Hepatocyte (in vitro differentiated cells): ENCODE measurements around the gene SPAG16. TPM values are rescaled to one million over a fixed set of nuclear protein-coding genes. Genes with fewer than 3 reads are reported as not detected.

Source experiments
- DNase-seq: peaks from one replicate; pipeline ENCODE4 v3.0.0-alpha.2; 2016; ENCODE audit warnings: low spot score
- H2AFZ ChIP-seq: fragments of 200-600 bp; sonication (generic); 2 replicates; pipeline ENCODE4 v1.6.0; 2016; ENCODE audit warnings: antibody characterized with exemption, mild to moderate bottlenecking
- H3K27ac ChIP-seq: fragments of 200-600 bp; sonication (generic); 2 replicates; pipeline ENCODE4 v1.5.1; 2016; ENCODE audit warnings: mild to moderate bottlenecking
- H3K27me3 ChIP-seq: fragments of 200-600 bp; sonication (generic); 2 replicates; pipeline ENCODE4 v1.6.1; 2016
- H3K36me3 ChIP-seq: fragments of 200-600 bp; sonication (generic); replicated peaks from 2 replicates; pipeline ENCODE4 v1.5.1; 2016; ENCODE audit warnings: low read depth; ENCODE audit not compliant: insufficient read depth
- H3K4me1 ChIP-seq: fragments of 200-600 bp; sonication (generic); 2 replicates; pipeline ENCODE4 v1.5.1; 2016; ENCODE audit warnings: mild to moderate bottlenecking, moderate library complexity; ENCODE audit not compliant: insufficient read depth
- H3K4me2 ChIP-seq: fragments of 200-600 bp; sonication (generic); 2 replicates; pipeline ENCODE4 v1.6.0; 2016
- H3K4me3 ChIP-seq: fragments of 200-600 bp; sonication (generic); 2 replicates; pipeline ENCODE4 v1.5.1; 2016; ENCODE audit warnings: mild to moderate bottlenecking
- H3K79me2 ChIP-seq: fragments of 200-600 bp; sonication (generic); 2 replicates; pipeline ENCODE4 v1.6.0; 2017; ENCODE audit warnings: mild to moderate bottlenecking
- H3K9me2 ChIP-seq: fragments of 200-600 bp; sonication (generic); replicated peaks from 2 replicates; pipeline ENCODE4 v1.6.0; 2017; ENCODE audit warnings: mild to moderate bottlenecking; ENCODE audit not compliant: insufficient read depth
- H3K9me3 ChIP-seq: fragments of 200-600 bp; sonication (generic); 2 replicates; pipeline ENCODE4 v1.5.1; 2016; ENCODE audit warnings: low read depth, mild to moderate bottlenecking
- H4K20me1 ChIP-seq: fragments of 200-600 bp; sonication (generic); 2 replicates; pipeline ENCODE4 v1.6.0; 2016; ENCODE audit warnings: mild to moderate bottlenecking; ENCODE audit not compliant: insufficient read depth, poor library complexity, severe bottlenecking
- CTCF ChIP-seq: fragments of 200-600 bp; sonication (generic); IDR thresholded peaks from 2 replicates; pipeline ENCODE4 v1.5.1; 2016; ENCODE audit warnings: antibody characterized with exemption, mild to moderate bottlenecking; ENCODE audit not compliant: poor library complexity
- EZH2 ChIP-seq: fragments of 200-600 bp; sonication (generic); IDR thresholded peaks from 2 replicates; pipeline ENCODE4 v1.6.1; 2016; ENCODE audit warnings: antibody characterized with exemption, mild to moderate bottlenecking, borderline replicate concordance
- EZH2phosphoT487 ChIP-seq: fragments of 200-600 bp; sonication (generic); IDR thresholded peaks from one replicate; pipeline ENCODE4 v1.6.1; 2018; ENCODE audit warnings: antibody characterized with exemption, mild to moderate bottlenecking, low read depth, moderate library complexity; ENCODE audit not compliant: unreplicated experiment, severe bottlenecking
- WGBS: methylation state at CpG from one replicate; pipeline ENCODE4 v1.1.6; 2016; ENCODE audit warnings: low lambda C conversion rate; ENCODE audit errors: missing lambda C conversion rate; 5-methylcytosine and 5-hydroxymethylcytosine counted together
- polyA plus RNA-seq: library from polyadenylated mRNA; unstranded; fragments of >200 nt; fragmentation: Nextera tagmentation; extraction: Ambion mirVana; gene quantifications from 2 replicates; pipeline ENCODE4 v1.2.1, GENCODE V29; 2016
- total RNA-seq: library from RNA; depleted of rRNA; stranded (reverse); fragments of >200 nt; gene quantifications from 2 replicates; pipeline ENCODE4 v1.2.3, GENCODE V29; 2014

The SPAG16 gene
- total and polyA plus RNA-seq, 2 experiments from 2014 or later: 52.1 to 56.9 TPM

GRCh38 chr2:213834331-213834730 is 550.1 kb downstream of the SPAG16 start:
- H3K27ac ChIP-seq: no peak overlapping the region

GRCh38 chr2:213834746-213835145 is 550.5 kb downstream of the SPAG16 start:
- TF ChIP-seq EZH2 (no peak), EZH2phosphoT487 (no peak)
- no peak overlapping the region for H3K27ac ChIP-seq
- no peaks in the 10 kb centered on the region for H3K9me2 ChIP-seq
- no peaks in the 10 kb centered on the region for H3K36me3 ChIP-seq
- DNase-seq: no peak
- no peaks in the 10 kb centered on the region for H3K9me3 ChIP-seq
- H2AFZ ChIP-seq: no peak overlapping the region
- H3K4me2 ChIP-seq: no peak overlapping the region
- H3K4me3 ChIP-seq: no peak overlapping the region
- 61% methylated on average over 1 of the region's 1 CpG for WGBS
- no peaks in the 10 kb centered on the region for H3K4me1 ChIP-seq
- H3K27me3 ChIP-seq: no peaks in the 10 kb centered on the region
- no peaks in the 10 kb centered on the region for H3K79me2 ChIP-seq
- H4K20me1 ChIP-seq: no peaks in the 10 kb centered on the region

More at GRCh38 chr2:213834331-213834730, 550.1 kb downstream of the SPAG16 start:
- Histone ChIP-seq H4K20me1 (no peaks in the 10 kb centered on the region), H3K27me3 (no peaks in the 10 kb centered on the region), H3K4me3 (no peak overlapping the region), H3K9me3 (no peaks in the 10 kb centered on the region), H3K36me3 (no peaks in the 10 kb centered on the region), H3K79me2 (no peaks in the 10 kb centered on the region), H2AFZ (no peak overlapping the region), H3K4me1 (no peaks in the 10 kb centered on the region), H3K9me2 (no peaks in the 10 kb centered on the region), H3K4me2 (no peak overlapping the region)
- no peak for TF ChIP-seq CTCF
- TF ChIP-seq EZH2phosphoT487: no peak
- TF ChIP-seq EZH2: no peak
- no peak for DNase-seq

- no peaks in the 10 kb centered on the region for H3K36me3 ChIP-seq
- TF ChIP-seq EZH2phosphoT487 (no peak), CTCF (no peak), EZH2 (no peak)
- no peaks in the 10 kb centered on the region for H3K27me3 ChIP-seq
- WGBS: 76% methylated on average over 1 of the region's 1 CpG
- no peak overlapping the region for H3K4me2 ChIP-seq
- no peaks in the 10 kb centered on the region for H3K9me3 ChIP-seq
- H3K27ac ChIP-seq: no peak overlapping the region
- H2AFZ ChIP-seq: no peak overlapping the region
- no peaks in the 10 kb centered on the region for H4K20me1 ChIP-seq
- H3K4me1 ChIP-seq: no peaks in the 10 kb centered on the region
- H3K9me2 ChIP-seq: no peaks in the 10 kb centered on the region
- no peak overlapping the region for H3K4me3 ChIP-seq
- no peak for DNase-seq
- H3K79me2 ChIP-seq: no peaks in the 10 kb centered on the region
These were observed 562.6 kb downstream of the SPAG16 start for GRCh38 chr2:213846856-213847255.

- Histone ChIP-seq H3K27me3 (no peaks in the 10 kb centered on the region), H3K4me1 (no peaks in the 10 kb centered on the region), H2AFZ (no peak overlapping the region), H3K27ac (no peak overlapping the region), H4K20me1 (no peaks in the 10 kb centered on the region), H3K9me3 (no peaks in the 10 kb centered on the region), H3K4me2 (no peak overlapping the region), H3K79me2 (no peaks in the 10 kb centered on the region), H3K36me3 (no peaks in the 10 kb centered on the region), H3K9me2 (no peaks in the 10 kb centered on the region), H3K4me3 (no peak overlapping the region)
- 96% methylated on average over 3 of the region's 3 CpGs for WGBS
- DNase-seq: no peak
- TF ChIP-seq CTCF (no peak), EZH2phosphoT487 (no peak), EZH2 (no peak)
These were observed 563.1 kb downstream of the SPAG16 start for GRCh38 chr2:213847316-213847715.
